Activated CD8-positive, alpha-beta T cell treated with anti-CD3 and anti-CD28 coated beads, Interleukin-2, amount 10 ng/mL, durations not matched to agents 7 days and 5 days (primary cell): Measurements from ENCODE around the gene MAMLD1. TPM values are rescaled to one million over a fixed set of nuclear protein-coding genes. Genes with fewer than 3 reads are reported as not detected.

Experiments
- ATAC-seq: fragments of 150-1000 bp; cut with Tn5 transposase; one replicate; pipeline ENCODE4 v1.10.0; 2021; ENCODE audit warnings: moderate library complexity
- CTCF ChIA-PET: fragments of 350-600 bp; sonication (Branson Sonifier 250); formaldehyde crosslinking; loops from one replicate; lab custom pipeline; 2021; ENCODE audit warnings: antibody characterized with exemption; lab: Charles Lee
- POLR2A ChIA-PET: fragments of 350-600 bp; sonication (Branson Sonifier 250); formaldehyde crosslinking; loops from one replicate; lab custom pipeline; 2021; ENCODE audit warnings: antibody characterized with exemption; lab: Charles Lee
- DNase-seq: peaks from one replicate; pipeline ENCODE4 v3.0.0-alpha.2; 2020
- H3K27ac Mint-ChIP-seq: one replicate; pipeline ENCODE4 v1.8.0; 2021; ENCODE audit warnings: mild to moderate bottlenecking, mixed read lengths
- H3K27me3 Mint-ChIP-seq: one replicate; pipeline ENCODE4 v1.8.0; 2021; ENCODE audit warnings: low read depth, mixed read lengths
- H3K36me3 Mint-ChIP-seq: one replicate; pipeline ENCODE4 v1.8.0; 2021; ENCODE audit warnings: low read depth, mixed read lengths
- H3K4me1 Mint-ChIP-seq: one replicate; pipeline ENCODE4 v1.8.0; 2021; ENCODE audit warnings: low read depth, mixed read lengths
- H3K4me3 Mint-ChIP-seq: one replicate; pipeline ENCODE4 v1.8.0; 2021; ENCODE audit warnings: mild to moderate bottlenecking, mixed read lengths
- H3K9me3 Mint-ChIP-seq: one replicate; pipeline ENCODE4 v1.8.0; 2022; ENCODE audit warnings: mixed read lengths; ENCODE audit not compliant: insufficient read depth
- total RNA-seq, 2 experiments: library from RNA; stranded (reverse); gene quantifications; one replicate each; pipeline ENCODE4 v1.2.3, GENCODE V29; 2021

The MAMLD1 gene
- total RNA-seq, 2 experiments from 2014 or later: 0.81 to 1.4 TPM

GRCh38 chrX:150370589-150371312 lies 7.6 kb downstream of the MAMLD1 start:
- ChIA-PET POLR2A (interaction anchor here (0.6 kb wide), 1 partner anchor 1280 kb away, joined by 3 read pairs; no protein-coding TSS in a partner anchor), CTCF (no interaction called here)
- H3K36me3 Mint-ChIP-seq: no peaks in the 10 kb centered on the region
- no peak overlapping the region for H3K27ac Mint-ChIP-seq
- ATAC-seq: no peak
- H3K9me3 Mint-ChIP-seq: no peaks in the 10 kb centered on the region
- peaks cover 9% of the 10 kb centered on the region for H3K27me3 Mint-ChIP-seq
- DNase-seq: no peak
- H3K4me3 Mint-ChIP-seq: no peak overlapping the region
- H3K4me1 Mint-ChIP-seq: peaks cover 13% of the 10 kb centered on the region

- no peak for ATAC-seq
- H3K27ac Mint-ChIP-seq: no peak overlapping the region
- H3K4me3 Mint-ChIP-seq: no peak overlapping the region
- no peaks in the 10 kb centered on the region for H3K9me3 Mint-ChIP-seq
- peaks cover 2% of the 10 kb centered on the region for H3K27me3 Mint-ChIP-seq
- POLR2A ChIA-PET: no interaction called here
- peaks cover 2% of the 10 kb centered on the region for H3K4me1 Mint-ChIP-seq
- DNase-seq: no peak
- CTCF ChIA-PET: no interaction called here
- no peaks in the 10 kb centered on the region for H3K36me3 Mint-ChIP-seq
Observed at GRCh38 chrX:150371877-150372276, 8.8 kb downstream of the MAMLD1 start.

DNA sequence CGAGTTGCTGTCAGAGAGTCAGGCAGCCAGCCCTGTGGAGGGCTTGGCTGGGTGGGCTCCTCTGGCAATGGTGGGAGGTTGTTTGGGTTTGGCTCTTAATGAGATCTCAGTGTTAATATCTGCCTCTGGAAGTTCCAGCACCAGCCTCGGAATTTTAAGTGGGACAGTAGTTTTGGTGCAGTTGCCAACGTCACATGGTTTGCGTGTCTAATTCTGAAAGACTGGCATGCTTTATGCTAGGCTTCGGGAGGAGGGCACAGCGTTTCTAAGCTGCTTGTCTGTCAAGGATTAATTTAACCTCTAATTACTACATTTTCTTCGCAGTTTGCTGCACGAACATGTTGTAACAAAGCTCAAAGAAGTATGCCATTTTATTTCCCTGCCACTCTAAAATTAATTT lies 9.2 kb downstream of the MAMLD1 start:
- Mint-ChIP-seq H3K36me3 (no peaks in the 10 kb centered on the region), H3K4me1 (no peaks in the 10 kb centered on the region), H3K27ac (no peak overlapping the region), H3K4me3 (no peak overlapping the region), H3K9me3 (no peaks in the 10 kb centered on the region), H3K27me3 (peaks cover 2% of the 10 kb centered on the region)
- ChIA-PET POLR2A (no interaction called here), CTCF (no interaction called here)
- DNase-seq (no peak), ATAC-seq (no peak)

DNA sequence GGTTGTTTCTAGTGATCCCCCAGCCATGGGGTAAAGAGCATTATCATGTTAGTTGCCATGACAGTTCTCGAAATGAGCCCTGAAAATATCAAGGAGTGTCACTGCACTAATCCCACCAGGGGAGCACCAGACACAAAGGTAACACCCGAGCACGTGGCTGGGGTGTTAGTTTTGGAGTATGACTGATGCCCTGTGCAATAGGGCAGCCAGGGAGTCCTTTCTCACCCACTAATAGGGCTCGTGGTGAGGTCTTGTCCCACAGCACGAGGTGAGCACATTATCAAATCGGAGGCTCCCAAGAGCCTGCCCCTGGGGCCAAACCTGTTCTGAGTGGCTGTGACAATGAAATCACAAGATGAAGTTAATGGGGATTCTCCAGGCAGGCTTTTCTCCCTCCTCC lies 9.6 kb downstream of the MAMLD1 start:
- POLR2A ChIA-PET: no interaction called here
- no peak for DNase-seq
- H3K9me3 Mint-ChIP-seq: no peaks in the 10 kb centered on the region
- H3K4me3 Mint-ChIP-seq: no peak overlapping the region
- CTCF ChIA-PET: no interaction called here
- peaks cover 2% of the 10 kb centered on the region for H3K27me3 Mint-ChIP-seq
- no peak for ATAC-seq
- H3K27ac Mint-ChIP-seq: no peak overlapping the region
- H3K36me3 Mint-ChIP-seq: no peaks in the 10 kb centered on the region
- H3K4me1 Mint-ChIP-seq: no peaks in the 10 kb centered on the region

DNA sequence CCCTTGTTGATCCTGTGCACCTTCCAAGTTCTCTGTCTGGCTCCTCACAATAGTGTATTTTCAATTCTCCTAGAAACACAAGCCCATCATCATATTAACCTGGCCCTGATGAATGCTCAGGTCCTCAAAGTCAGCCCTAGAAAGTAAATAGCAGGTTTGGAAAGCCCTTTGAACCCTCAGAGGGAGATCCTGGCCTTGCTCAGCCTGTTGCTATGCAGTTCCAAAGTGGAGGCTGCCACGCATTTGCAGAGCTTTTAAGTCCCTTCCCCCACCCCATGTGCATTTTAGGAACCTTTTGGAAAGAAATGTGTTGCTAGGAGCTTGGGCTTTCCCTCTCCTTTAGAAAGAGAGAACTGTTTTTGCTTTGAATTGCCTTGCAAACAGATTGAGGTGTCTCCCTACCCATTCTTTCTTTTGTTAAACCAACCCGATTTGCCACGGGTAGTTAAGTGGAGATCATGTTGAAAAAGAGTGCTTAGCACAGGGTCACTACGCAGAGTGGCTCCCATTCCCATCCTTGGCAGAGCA lies 12.2 kb downstream of the MAMLD1 start:
- H3K4me3 Mint-ChIP-seq: no peak overlapping the region
- no peaks in the 10 kb centered on the region for H3K4me1 Mint-ChIP-seq
- H3K27me3 Mint-ChIP-seq: peaks cover 4% of the 10 kb centered on the region
- ChIA-PET POLR2A (no interaction called here), CTCF (no interaction called here)
- no peak for DNase-seq
- H3K27ac Mint-ChIP-seq: no peak overlapping the region
- no peaks in the 10 kb centered on the region for H3K36me3 Mint-ChIP-seq
- H3K9me3 Mint-ChIP-seq: no peaks in the 10 kb centered on the region
- no peak for ATAC-seq

DNA sequence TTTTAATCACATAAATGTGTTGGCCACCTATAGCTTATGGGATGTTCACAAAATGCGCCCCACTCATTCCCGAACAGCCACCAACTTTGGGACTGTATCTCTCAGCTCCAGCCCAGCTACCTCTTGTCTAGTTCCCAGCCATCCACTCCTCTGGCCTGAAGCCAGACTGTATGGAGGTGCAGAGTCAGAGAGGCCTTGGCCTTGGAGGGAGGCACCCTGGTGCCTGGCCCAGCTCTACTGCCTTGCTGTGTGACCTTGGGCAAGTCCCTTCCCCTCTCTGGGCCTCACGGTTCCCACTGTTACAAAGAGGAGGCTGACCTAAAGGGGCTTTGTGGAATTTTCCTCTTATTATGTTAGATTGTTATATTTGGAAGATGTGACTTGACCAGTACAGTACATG lies 13.9 kb downstream of the MAMLD1 start:
- Mint-ChIP-seq H3K27ac (no peak overlapping the region), H3K4me3 (no peak overlapping the region)

GRCh38 chrX:150405006-150405405 lies 41.9 kb downstream of the MAMLD1 start:
- Mint-ChIP-seq H3K4me1 (peaks cover 5% of the 10 kb centered on the region), H3K27ac (no peak overlapping the region), H3K4me3 (no peak overlapping the region), H3K36me3 (no peaks in the 10 kb centered on the region), H3K9me3 (no peaks in the 10 kb centered on the region), H3K27me3 (peaks cover 3% of the 10 kb centered on the region)
- DNase-seq: no peak
- ATAC-seq: no peak
- POLR2A ChIA-PET: no interaction called here
- CTCF ChIA-PET: no interaction called here

More for the DNA sequence above, 13.9 kb downstream of the MAMLD1 start:
- Mint-ChIP-seq H3K4me1 (no peaks in the 10 kb centered on the region), H3K36me3 (no peaks in the 10 kb centered on the region), H3K27me3 (peaks cover 3% of the 10 kb centered on the region), H3K9me3 (no peaks in the 10 kb centered on the region)
- ChIA-PET CTCF (interaction anchor here (1.4 kb wide), 1 partner anchor 13 kb away, joined by 4 read pairs; no protein-coding TSS in a partner anchor), POLR2A (no interaction called here)
- DNase-seq: no peak
- no peak for ATAC-seq

DNA sequence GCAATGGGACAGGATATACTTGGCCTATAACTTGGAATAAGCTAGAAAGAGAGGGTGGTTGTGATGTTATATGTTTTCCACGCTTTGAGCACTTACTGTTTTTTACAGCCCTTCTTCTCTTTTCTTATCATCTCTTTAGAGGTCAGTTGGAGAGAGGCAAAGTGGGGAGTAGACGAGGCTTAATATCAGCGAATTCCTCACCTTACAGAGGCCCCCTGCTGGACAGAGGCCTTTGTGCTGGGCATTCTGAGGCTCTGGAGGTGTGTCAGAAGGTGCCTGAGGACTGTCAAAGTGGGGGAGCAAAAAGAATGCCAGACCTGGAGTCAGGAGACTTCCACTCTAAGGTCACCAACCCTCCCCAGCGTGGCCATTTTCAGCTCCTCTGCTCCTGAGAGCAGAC lies 42.5 kb downstream of the MAMLD1 start:
- no peak for ATAC-seq
- CTCF ChIA-PET: no interaction called here
- H3K4me1 Mint-ChIP-seq: peaks cover 11% of the 10 kb centered on the region
- POLR2A ChIA-PET: no interaction called here
- no peak overlapping the region for H3K4me3 Mint-ChIP-seq
- no peaks in the 10 kb centered on the region for H3K36me3 Mint-ChIP-seq
- H3K27ac Mint-ChIP-seq: no peak overlapping the region
- no peak for DNase-seq
- no peaks in the 10 kb centered on the region for H3K9me3 Mint-ChIP-seq
- peaks cover 3% of the 10 kb centered on the region for H3K27me3 Mint-ChIP-seq

DNA sequence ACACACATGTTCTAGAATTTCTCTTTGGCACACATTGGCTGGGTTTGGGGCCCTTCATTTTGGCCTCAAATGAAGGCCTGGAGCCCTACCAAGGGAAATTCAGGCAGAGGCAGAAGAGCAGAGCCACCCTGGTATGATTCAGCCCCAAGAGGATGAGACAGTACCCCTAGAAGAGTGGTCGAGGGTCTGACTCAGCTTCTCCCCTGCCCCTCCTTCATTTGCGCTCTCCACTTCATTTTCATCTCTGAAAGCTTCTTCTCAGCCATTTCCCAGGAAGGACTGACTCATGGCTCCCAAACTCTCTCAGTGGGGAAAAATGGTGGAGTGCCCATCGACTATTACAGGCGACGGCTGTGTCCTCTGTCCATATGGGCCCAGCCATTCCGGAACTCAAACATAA lies 43.5 kb downstream of the MAMLD1 start:
- H3K36me3 Mint-ChIP-seq: no peaks in the 10 kb centered on the region
- H3K4me1 Mint-ChIP-seq: peaks cover 21% of the 10 kb centered on the region
- no peaks in the 10 kb centered on the region for H3K9me3 Mint-ChIP-seq
- no peak for ATAC-seq
- no peak overlapping the region for H3K27ac Mint-ChIP-seq
- ChIA-PET POLR2A (no interaction called here), CTCF (no interaction called here)
- DNase-seq: no peak
- H3K27me3 Mint-ChIP-seq: peaks cover 3% of the 10 kb centered on the region
- no peak overlapping the region for H3K4me3 Mint-ChIP-seq

- DNase-seq (no peak), ATAC-seq (no peak)
- no peaks in the 10 kb centered on the region for H3K9me3 Mint-ChIP-seq
- H3K4me3 Mint-ChIP-seq: no peak overlapping the region
- peaks cover 24% of the 10 kb centered on the region for H3K4me1 Mint-ChIP-seq
- H3K27ac Mint-ChIP-seq: no peak overlapping the region
- ChIA-PET CTCF (interaction anchor here (1.1 kb wide), 1 partner anchor 42 kb away, joined by 3 read pairs; no protein-coding TSS in a partner anchor), POLR2A (no interaction called here)
- peaks cover 3% of the 10 kb centered on the region for H3K27me3 Mint-ChIP-seq
- H3K36me3 Mint-ChIP-seq: no peaks in the 10 kb centered on the region
Observed at GRCh38 chrX:150408007-150408406, 44.9 kb downstream of the MAMLD1 start.

DNA sequence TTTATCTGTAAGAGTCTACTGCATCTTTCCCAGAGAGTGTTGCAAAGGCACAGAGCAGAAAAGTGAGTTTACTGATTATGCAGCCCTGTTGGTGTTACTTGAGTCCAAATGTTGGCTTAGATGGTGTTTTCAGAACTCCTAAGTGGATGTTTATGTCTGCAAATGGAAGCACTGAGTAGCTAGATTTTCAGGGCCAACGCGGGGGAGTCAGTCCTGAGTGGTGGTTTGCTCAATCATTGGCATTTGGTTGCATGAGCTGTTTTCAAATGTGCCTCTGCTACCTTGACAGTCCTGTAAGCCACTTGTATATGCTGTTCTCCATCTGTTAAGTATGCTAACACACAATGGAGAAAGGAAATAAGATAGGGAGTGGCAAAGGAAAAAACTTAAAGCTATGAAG lies 45.4 kb downstream of the MAMLD1 start:
- DNase-seq: no peak
- no peaks in the 10 kb centered on the region for H3K9me3 Mint-ChIP-seq
- H3K27ac Mint-ChIP-seq: no peak overlapping the region
- peaks cover 24% of the 10 kb centered on the region for H3K4me1 Mint-ChIP-seq
- ATAC-seq: no peak
- peaks cover 3% of the 10 kb centered on the region for H3K27me3 Mint-ChIP-seq
- ChIA-PET POLR2A (no interaction called here), CTCF (no interaction called here)
- no peak overlapping the region for H3K4me3 Mint-ChIP-seq
- no peaks in the 10 kb centered on the region for H3K36me3 Mint-ChIP-seq

DNA sequence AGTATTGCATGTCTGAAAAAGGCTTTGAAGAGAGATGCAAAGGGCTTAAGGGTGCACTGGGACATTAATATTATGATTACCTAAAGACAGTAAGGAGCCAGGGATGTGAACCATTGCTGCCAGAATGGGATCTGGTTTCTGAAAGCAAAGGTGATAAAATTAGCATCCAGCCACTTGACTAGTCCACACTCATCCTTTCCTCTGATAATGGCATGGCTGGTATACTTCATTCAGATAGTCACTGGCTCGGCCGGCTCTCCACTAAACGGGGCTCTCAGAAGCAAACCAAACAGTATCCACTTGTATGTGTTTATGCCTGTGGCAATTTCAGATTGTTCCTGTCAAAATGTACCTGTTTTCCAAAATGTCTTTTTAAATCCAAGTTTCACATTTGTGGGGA lies 46.4 kb downstream of the MAMLD1 start:
- Mint-ChIP-seq H3K27ac (no peak overlapping the region), H3K36me3 (no peaks in the 10 kb centered on the region), H3K4me1 (peaks cover 24% of the 10 kb centered on the region), H3K27me3 (peaks cover 7% of the 10 kb centered on the region), H3K4me3 (no peak overlapping the region), H3K9me3 (no peaks in the 10 kb centered on the region)
- ATAC-seq: no peak
- ChIA-PET CTCF (interaction anchor here (2.2 kb wide), 1 partner anchor 43 kb away, joined by 4 read pairs; no protein-coding TSS in a partner anchor), POLR2A (no interaction called here)
- no peak for DNase-seq
